Esophagus squamous epithelium (tissue), 4 donors: ENCODE measurements around the gene ICAM3.

Experiments used
- POLR2A ChIP-seq, 4 donors: fragments of 450-650 bp; IDR thresholded peaks; one replicate each; pipeline ENCODE4 v1.6.1; 2017; ENCODE audit warnings: antibody characterized with exemption in 4 of 4, mild to moderate bottlenecking in 4 of 4, moderate library complexity in 3 of 4
- TF ChIP-seq, protein P1 (sequence below), 6 experiments: fragments of 450-650 bp in 4 of 6; fragments of 200-600 bp in 2 of 6; sonication (generic) in 2 of 6; IDR thresholded peaks; one replicate each; pipeline ENCODE4 v1.5.1; 2016 to 2019; ENCODE audit warnings: antibody characterized with exemption in 6 of 6, mild to moderate bottlenecking in 4 of 6, moderate library complexity in 4 of 6

DNA sequence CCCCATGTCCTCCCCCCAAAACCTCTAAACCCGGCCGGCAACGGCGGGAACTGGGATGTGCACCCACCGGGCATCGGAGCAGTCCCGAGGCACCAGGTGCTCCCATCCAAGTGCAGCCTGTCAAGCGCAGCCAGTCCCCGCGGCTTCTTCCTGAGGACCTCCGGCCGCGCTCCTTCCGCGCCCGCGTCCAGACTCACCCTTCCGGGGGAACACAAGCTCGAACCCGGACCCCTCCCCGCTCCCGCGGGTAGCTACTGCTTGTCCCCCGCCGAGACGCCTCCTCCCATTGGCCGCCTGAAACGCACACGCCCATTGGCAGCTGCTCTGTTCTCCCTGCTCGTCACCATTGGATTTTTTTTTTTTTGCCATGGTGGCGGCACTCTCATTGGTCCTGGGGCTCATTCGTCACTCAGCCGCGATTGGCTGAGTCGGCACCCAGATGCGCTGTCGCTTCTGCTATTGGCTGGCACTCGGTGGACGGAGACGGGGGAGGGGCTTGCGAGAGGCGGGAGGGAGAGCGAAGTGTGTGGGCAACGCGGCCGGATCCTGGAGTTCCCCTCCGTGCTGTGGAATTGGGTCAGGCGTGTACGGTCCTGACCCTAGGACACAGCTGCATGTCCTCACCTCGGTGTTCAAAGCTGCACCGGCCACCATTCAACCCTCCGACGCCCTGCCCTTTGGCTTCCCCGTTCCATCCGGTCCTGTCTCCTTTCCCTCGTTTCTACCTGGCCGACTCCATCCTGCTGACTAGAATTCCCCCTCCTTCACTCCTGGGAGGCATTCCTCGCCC is 41.1 kb upstream of the ICAM3 start, which contains the start of gene TYK2:
- TF ChIP-seq, protein P1, sequence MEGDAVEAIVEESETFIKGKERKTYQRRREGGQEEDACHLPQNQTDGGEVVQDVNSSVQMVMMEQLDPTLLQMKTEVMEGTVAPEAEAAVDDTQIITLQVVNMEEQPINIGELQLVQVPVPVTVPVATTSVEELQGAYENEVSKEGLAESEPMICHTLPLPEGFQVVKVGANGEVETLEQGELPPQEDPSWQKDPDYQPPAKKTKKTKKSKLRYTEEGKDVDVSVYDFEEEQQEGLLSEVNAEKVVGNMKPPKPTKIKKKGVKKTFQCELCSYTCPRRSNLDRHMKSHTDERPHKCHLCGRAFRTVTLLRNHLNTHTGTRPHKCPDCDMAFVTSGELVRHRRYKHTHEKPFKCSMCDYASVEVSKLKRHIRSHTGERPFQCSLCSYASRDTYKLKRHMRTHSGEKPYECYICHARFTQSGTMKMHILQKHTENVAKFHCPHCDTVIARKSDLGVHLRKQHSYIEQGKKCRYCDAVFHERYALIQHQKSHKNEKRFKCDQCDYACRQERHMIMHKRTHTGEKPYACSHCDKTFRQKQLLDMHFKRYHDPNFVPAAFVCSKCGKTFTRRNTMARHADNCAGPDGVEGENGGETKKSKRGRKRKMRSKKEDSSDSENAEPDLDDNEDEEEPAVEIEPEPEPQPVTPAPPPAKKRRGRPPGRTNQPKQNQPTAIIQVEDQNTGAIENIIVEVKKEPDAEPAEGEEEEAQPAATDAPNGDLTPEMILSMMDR (IDR thresholded peaks at IDR 0.05), result no peak
- peak in 2 of 4 donors; percentile 50 to 62 for TF ChIP-seq POLR2A (IDR thresholded peaks at IDR 0.05)
